ENCODE data around the gene CLIC6. TPM values are rescaled to one million over a fixed set of nuclear protein-coding genes. Genes with fewer than 3 reads are reported as not detected.

The CLIC6 gene
- total RNA-seq, 4 donors from 2014 or later, result 0.37 to 6.2 (median 1.6) TPM

DNA sequence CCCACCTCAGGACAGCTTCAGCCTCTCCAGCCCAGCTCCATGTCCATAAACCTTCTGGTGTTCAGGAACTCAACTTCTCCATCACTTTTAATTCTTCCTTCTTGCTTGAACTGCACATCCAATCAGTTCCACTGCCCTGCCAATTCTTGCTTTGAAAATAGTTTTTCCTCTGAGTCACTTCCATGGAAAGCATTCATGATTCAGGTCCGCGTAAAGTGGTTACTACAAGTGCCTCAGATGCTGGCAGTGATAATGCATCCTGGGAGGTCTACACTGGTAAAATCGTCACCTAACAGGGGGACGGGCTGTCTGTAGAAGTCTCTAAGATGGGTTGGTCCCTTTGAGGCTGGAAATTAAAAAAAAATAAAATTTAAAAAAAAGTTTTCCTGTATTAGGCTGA lies 27.9 kb upstream of the CLIC6 start:
- no peak for ATAC-seq (ENCODE audit: low FRiP score)
- DNase-seq (ENCODE audit: low spot score), result no peak
- TF ChIP-seq, protein P1, sequence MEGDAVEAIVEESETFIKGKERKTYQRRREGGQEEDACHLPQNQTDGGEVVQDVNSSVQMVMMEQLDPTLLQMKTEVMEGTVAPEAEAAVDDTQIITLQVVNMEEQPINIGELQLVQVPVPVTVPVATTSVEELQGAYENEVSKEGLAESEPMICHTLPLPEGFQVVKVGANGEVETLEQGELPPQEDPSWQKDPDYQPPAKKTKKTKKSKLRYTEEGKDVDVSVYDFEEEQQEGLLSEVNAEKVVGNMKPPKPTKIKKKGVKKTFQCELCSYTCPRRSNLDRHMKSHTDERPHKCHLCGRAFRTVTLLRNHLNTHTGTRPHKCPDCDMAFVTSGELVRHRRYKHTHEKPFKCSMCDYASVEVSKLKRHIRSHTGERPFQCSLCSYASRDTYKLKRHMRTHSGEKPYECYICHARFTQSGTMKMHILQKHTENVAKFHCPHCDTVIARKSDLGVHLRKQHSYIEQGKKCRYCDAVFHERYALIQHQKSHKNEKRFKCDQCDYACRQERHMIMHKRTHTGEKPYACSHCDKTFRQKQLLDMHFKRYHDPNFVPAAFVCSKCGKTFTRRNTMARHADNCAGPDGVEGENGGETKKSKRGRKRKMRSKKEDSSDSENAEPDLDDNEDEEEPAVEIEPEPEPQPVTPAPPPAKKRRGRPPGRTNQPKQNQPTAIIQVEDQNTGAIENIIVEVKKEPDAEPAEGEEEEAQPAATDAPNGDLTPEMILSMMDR (IDR thresholded peaks at IDR 0.05), result no peak

DNA sequence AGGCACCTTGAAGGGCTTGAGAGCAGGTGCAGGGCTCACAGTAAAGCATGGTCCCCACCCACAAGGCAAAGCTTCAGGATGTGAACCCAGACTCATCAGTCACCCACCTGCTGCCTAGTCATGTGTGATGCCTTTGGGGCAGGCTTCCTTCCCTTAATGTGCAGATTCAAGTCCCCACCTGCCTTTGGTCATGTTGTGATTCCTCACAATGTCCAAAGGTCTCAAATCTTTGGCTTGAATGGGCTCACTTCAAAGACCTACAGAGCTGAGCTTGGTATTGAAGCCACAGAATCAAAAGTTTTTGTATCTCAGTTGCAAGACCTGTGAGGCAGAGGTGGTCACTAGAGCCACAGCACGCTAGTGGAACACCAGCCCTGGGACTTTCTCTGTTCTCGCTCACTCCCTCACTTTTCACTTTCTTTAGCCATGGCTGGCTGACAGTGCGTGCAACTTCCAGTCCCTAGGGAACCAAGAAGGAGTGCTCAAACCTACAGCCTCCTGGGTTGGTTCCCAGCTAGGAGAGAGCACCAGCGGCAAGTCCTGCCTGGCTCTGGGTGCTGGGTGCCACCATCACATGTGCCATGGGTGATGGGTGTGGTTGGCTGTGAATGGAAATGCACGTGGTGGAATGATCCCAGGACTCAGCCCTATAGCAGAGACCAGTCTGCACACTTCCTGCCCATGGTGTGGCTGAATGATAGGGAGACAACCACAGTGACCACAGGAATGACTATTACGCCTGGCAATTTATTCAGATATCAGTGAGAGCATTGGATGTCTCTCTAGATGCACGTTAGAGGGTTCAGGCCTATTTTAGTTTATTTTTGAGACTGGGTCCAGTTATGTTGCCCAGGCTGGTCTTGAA lies 26.4 kb upstream of the CLIC6 start:
- ATAC-seq (ENCODE audit: low FRiP score), result no peak
- TF ChIP-seq, protein P1 (IDR thresholded peaks at IDR 0.05), result no peak
- DNase-seq (ENCODE audit: low spot score), result no peak

DNA sequence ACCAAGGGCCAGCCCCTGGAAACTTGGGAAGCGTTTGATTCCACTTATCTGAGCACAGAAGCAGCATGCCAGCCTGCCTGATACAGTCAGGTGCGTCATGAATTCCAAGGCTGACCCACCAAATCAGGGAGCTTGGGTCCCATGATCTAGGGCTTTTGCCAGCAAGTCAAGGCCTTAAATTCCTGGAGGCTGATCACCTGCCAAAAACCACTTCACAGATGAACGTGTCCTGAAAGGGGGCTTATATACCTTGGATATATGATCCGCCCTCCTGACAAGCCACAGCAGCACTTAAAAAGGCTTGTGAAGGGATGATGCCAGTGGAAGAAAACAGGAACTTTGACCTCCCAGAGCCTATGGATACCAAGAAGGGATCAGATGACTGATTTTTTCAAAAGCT lies 24.0 kb upstream of the CLIC6 start:
- no peak for DNase-seq (ENCODE audit: low spot score)
- TF ChIP-seq, protein P1 (IDR thresholded peaks at IDR 0.05), result no peak
- no peak for ATAC-seq (ENCODE audit: low FRiP score)

DNA sequence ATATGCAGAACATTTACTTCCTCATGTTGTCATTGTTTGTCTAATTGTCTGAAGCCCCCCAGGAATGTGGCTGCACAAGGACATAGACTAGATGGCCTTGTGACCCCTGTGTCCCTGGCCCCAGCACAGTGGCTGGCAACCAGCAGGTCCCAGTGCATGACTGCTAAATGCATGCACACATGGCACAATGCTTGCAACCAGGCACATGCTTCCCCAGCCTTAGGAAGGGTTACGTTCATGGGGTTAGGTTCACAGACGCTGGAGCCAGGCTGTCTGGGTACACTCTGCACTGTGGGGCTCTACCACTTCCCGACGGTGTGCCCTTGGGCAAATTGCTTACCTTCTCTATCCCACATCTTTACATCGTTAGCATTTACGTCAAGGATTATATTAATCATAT lies 21.2 kb upstream of the CLIC6 start:
- ATAC-seq (ENCODE audit: low FRiP score) (no peak), DNase-seq (ENCODE audit: low spot score) (no peak)
- TF ChIP-seq, protein P1 (IDR thresholded peaks at IDR 0.05), result no peak

DNA sequence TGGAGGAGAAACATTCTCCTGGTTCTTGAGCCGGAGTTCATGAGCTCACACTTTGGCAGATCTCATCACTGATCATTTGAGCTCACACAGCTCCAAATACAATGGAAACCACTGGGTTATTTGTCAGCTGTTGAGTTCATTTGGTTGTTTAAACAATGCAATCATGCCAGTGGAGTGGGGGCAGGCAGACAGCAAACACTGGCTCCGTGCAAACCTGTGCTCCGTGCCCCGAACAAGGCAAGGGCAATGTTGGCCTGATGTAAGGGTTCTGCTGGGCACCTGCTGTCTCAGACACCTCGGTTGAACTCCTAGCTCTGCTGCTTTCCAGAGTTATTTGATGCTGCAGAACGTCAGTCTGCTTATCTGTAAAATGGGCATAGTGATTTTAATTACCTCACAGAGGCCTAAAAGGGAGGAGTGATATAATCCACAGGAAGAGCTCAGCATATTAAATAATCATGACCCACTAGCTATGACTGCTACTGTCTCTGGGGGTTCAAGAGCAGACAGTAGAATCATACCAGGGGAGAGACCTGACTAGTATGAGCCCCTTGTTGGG lies 20.0 kb upstream of the CLIC6 start:
- ATAC-seq (ENCODE audit: low FRiP score), result no peak
- TF ChIP-seq, protein P1 (IDR thresholded peaks at IDR 0.05), result no peak
- no peak for DNase-seq (ENCODE audit: low spot score)

DNA sequence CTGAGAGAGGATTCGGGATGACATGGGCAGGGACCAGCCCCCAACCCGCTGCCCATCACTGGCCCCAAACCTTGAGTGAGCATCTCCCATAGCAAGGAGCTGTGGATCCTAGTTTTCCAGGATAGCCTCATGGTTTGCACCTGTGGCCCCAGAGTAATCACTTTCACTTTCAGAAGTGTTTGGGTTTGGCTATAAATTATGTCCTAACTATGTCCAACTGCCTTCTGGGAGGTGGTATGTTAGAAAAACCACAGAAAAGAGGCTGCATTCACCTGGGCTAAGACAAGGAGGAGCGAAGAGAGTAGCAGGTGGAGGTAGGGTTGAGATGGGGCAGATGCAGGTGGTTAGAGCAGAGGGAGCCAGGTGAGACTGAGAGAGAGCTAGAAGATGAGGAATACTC lies 19.4 kb upstream of the CLIC6 start:
- ATAC-seq (ENCODE audit: low FRiP score) (no peak), DNase-seq (ENCODE audit: low spot score) (no peak)
- TF ChIP-seq, protein P1 (IDR thresholded peaks at IDR 0.05), result no peak

Measured in omental fat pad (tissue), 4 donors.